Left lung (tissue), 10 donors: ENCODE results near the gene PREX1. TPM values are rescaled to one million over a fixed set of nuclear protein-coding genes. Genes with fewer than 3 reads are reported as not detected.

ENCODE experiments used
- ATAC-seq: fragments of 200-7000 bp; cut with Tn5 transposase; one replicate; pipeline ENCODE4 v1.9.1; 2020; ENCODE audit warnings: moderate library complexity
- DNase-seq, 4 donors: peaks; one replicate each; pipeline ENCODE4 v3.0.0-alpha.2; 2013 to 2020
- H3K27ac ChIP-seq, 2 donors: fragments of 200-600 bp; sonication (generic) in 1 of 2; one replicate each; pipeline versions ENCODE4 v1.5.0 to v1.8.0; 2020 to 2021
- H3K27me3 ChIP-seq, 2 donors: fragments of 200-600 bp; sonication (generic) in 1 of 2; one replicate each; pipeline versions ENCODE4 v1.5.0 to v1.8.0; 2020 to 2021
- H3K36me3 ChIP-seq, 2 donors: fragments of 200-600 bp; sonication (generic) in 1 of 2; one replicate each; pipeline versions ENCODE4 v1.5.0 to v1.8.0; 2020 to 2021
- H3K4me1 ChIP-seq, 2 donors: fragments of 200-600 bp; one replicate each; pipeline ENCODE4 v1.8.0; 2021
- H3K4me3 ChIP-seq, 2 donors: fragments of 200-600 bp; sonication (generic) in 1 of 2; one replicate each; pipeline versions ENCODE4 v1.5.0 to v1.8.0; 2020 to 2021; ENCODE audit warnings: mild to moderate bottlenecking in 1 of 2
- H3K9me3 ChIP-seq, 2 donors: fragments of 200-600 bp; sonication (generic) in 1 of 2; one replicate each; pipeline versions ENCODE4 v1.5.0 to v1.8.0; 2020 to 2021
- CTCF ChIP-seq, 2 donors: fragments of 200-600 bp; sonication (generic) in 1 of 2; IDR thresholded peaks; one replicate each; pipeline versions ENCODE4 v1.5.0 to v1.8.0; 2021; ENCODE audit warnings: antibody characterized with exemption in 2 of 2
- intact Hi-C, 2 donors: fragments of 100-400 bp; cut with DNase I; formaldehyde crosslinking; loops; one replicate each; pipeline versions ENCODE4 v1.11.2 to v1.14.2; 2022
- polyA plus RNA-seq, 6 donors: library from polyadenylated mRNA; unstranded; fragments of 120-200 nt; gene quantifications; one replicate each; pipeline ENCODE4 v1.2.1, GENCODE V29; 2013; ENCODE audit not compliant: insufficient read length in 6 of 6
- total RNA-seq, 2 donors: library from RNA; stranded (reverse); fragmentation: NEBNext Ultra II Directional; extraction: Animal tissue kit (Norgen Biotek cat#: 25700); gene quantifications; one replicate each; pipeline ENCODE4 v1.2.1, GENCODE V29; 2021
- donor health status: DM: no; HTN: yes; CAD: no.
- donor health status: DM: no; HTN: no; CAD: no.

PREX1 gene
- total and polyA plus RNA-seq, 8 donors = 20.3 to 111 (median 26.1) TPM

- DNase-seq = peak in 1 of 4 donors; percentile 56
- no peaks in the 10 kb centered on the region for H3K27me3 ChIP-seq
- intact Hi-C loops = no loop called here
- ATAC-seq = no peak
- H3K36me3 ChIP-seq = peaks cover 0 to 98% of the 10 kb centered on the region in 2 donors
- no peak for TF ChIP-seq CTCF (IDR thresholded peaks at IDR 0.05)
- H3K9me3 ChIP-seq = no peaks in the 10 kb centered on the region
- H3K4me3 ChIP-seq = no peak overlapping the region
- H3K4me1 ChIP-seq = no peaks in the 10 kb centered on the region
- no peak overlapping the region for H3K27ac ChIP-seq
Measured at GRCh38 chr20:48642105-48642880, 185.5 kb downstream of the PREX1 start.

GRCh38 chr20:48640871-48641270, 186.9 kb downstream of the PREX1 start:
- H3K27ac ChIP-seq = no peak overlapping the region
- no peaks in the 10 kb centered on the region for H3K27me3 ChIP-seq

GRCh38 chr20:48639899-48640298, 187.9 kb downstream of the PREX1 start:
- ATAC-seq (no peak), DNase-seq (no peak)
- Histone ChIP-seq H3K9me3 (no peaks in the 10 kb centered on the region), H3K27me3 (no peaks in the 10 kb centered on the region), H3K4me1 (no peaks in the 10 kb centered on the region), H3K27ac (no peak overlapping the region), H3K36me3 (peaks cover 0 to 98% of the 10 kb centered on the region in 2 donors), H3K4me3 (no peak overlapping the region)
- intact Hi-C loops = no loop called here
- no peak for TF ChIP-seq CTCF (IDR thresholded peaks at IDR 0.05)

More at GRCh38 chr20:48640871-48641270, 186.9 kb downstream of the PREX1 start:
- DNase-seq = no peak
- TF ChIP-seq CTCF (IDR thresholded peaks at IDR 0.05) = no peak
- ATAC-seq = no peak
- no peak overlapping the region for H3K4me3 ChIP-seq
- no peaks in the 10 kb centered on the region for H3K9me3 ChIP-seq
- intact Hi-C loops = no loop called here
- no peaks in the 10 kb centered on the region for H3K4me1 ChIP-seq
- peaks cover 0 to 98% of the 10 kb centered on the region in 2 donors for H3K36me3 ChIP-seq

- intact Hi-C loops = no loop called here
- H3K36me3 ChIP-seq = peaks cover 0 to 98% of the 10 kb centered on the region in 2 donors
- H3K4me3 ChIP-seq = no peak overlapping the region
- H3K4me1 ChIP-seq = no peaks in the 10 kb centered on the region
- no peaks in the 10 kb centered on the region for H3K27me3 ChIP-seq
- H3K9me3 ChIP-seq = no peaks in the 10 kb centered on the region
- no peak overlapping the region for H3K27ac ChIP-seq
- ATAC-seq (peak; percentile 11), DNase-seq (peak in 1 of 4 donors; percentile 65)
- no peak for TF ChIP-seq CTCF (IDR thresholded peaks at IDR 0.05)
Measured at GRCh38 chr20:48638546-48638945, 189.3 kb downstream of the PREX1 start.

GRCh38 chr20:48637461-48637860, 190.3 kb downstream of the PREX1 start:
- H3K36me3 ChIP-seq = peaks cover 0 to 98% of the 10 kb centered on the region in 2 donors
- no peaks in the 10 kb centered on the region for H3K9me3 ChIP-seq
- H3K27ac ChIP-seq = no peak overlapping the region
- peak in 1 of 4 donors; percentile 58 for DNase-seq
- intact Hi-C loops = no loop called here
- no peaks in the 10 kb centered on the region for H3K4me1 ChIP-seq
- no peak overlapping the region for H3K4me3 ChIP-seq
- no peak for ATAC-seq
- no peak for TF ChIP-seq CTCF (IDR thresholded peaks at IDR 0.05)
- H3K27me3 ChIP-seq = no peaks in the 10 kb centered on the region
